HG03342 (cell line): Measurements from ENCODE around the gene CYP2J2.
"Not testable (repeated sequence)": the region's sequence is repeated elsewhere in the genome, so short reads cannot be mapped to it uniquely, and the experiment has no call there.

Experiments used
- ATAC-seq: cut with Tn5 transposase; IDR thresholded peaks from one replicate; pipeline ENCODE4 v1.9.1; 2021; ENCODE audit warnings: mild to moderate bottlenecking, moderate library complexity; ENCODE audit not compliant: unreplicated experiment

CYP2J2 gene

GRCh38 chr1:59926381-59927123 is at the start of gene CYP2J2:
Gene CYP2J2, minus strand, starts transcription at chr1:59926773. Its CDS starts 27 bp downstream, at chr1:59926746.
- peak; percentile 70 for ATAC-seq

GRCh38 chr1:59973719-59974118 is 47.1 kb upstream of the CYP2J2 start:
- no peak for ATAC-seq

- no peak for ATAC-seq
These were observed 45.8 kb upstream of the CYP2J2 start for GRCh38 chr1:59972216-59972927.

GRCh38 chr1:59971464-59971911 is 44.9 kb upstream of the CYP2J2 start:
- peak; percentile 70 for ATAC-seq

GRCh38 chr1:59969542-59970175 is 43.1 kb upstream of the CYP2J2 start:
- not testable (repeated sequence) for ATAC-seq

- not testable (repeated sequence) for ATAC-seq
These were observed 42.2 kb upstream of the CYP2J2 start for GRCh38 chr1:59968746-59969145.

GRCh38 chr1:59967780-59968179 is 41.2 kb upstream of the CYP2J2 start:
- no peak for ATAC-seq

GRCh38 chr1:59967141-59967697 is 40.6 kb upstream of the CYP2J2 start:
- no peak for ATAC-seq

GRCh38 chr1:59952065-59952464 is 25.5 kb upstream of the CYP2J2 start:
- no peak for ATAC-seq

- no peak for ATAC-seq
These were observed 23.1 kb upstream of the CYP2J2 start for GRCh38 chr1:59949648-59950047.

GRCh38 chr1:59948990-59949389 is 22.4 kb upstream of the CYP2J2 start:
- no peak for ATAC-seq

- peak; percentile 95 for ATAC-seq
These were observed 20.7 kb upstream of the CYP2J2 start for GRCh38 chr1:59947047-59947938.

GRCh38 chr1:59945790-59946189 is 19.2 kb upstream of the CYP2J2 start:
- no peak for ATAC-seq

GRCh38 chr1:59939393-59939792 is 12.8 kb upstream of the CYP2J2 start:
- ATAC-seq = no peak

GRCh38 chr1:59937636-59938210 is 11.2 kb upstream of the CYP2J2 start:
- no peak for ATAC-seq

- no peak for ATAC-seq
These were observed 9.8 kb upstream of the CYP2J2 start for GRCh38 chr1:59936358-59936821.

GRCh38 chr1:59928996-59929395 is 2.4 kb upstream of the CYP2J2 start:
- no peak for ATAC-seq

- ATAC-seq = no peak
These were observed 640 bp upstream of the CYP2J2 start for GRCh38 chr1:59927213-59927612.

- no peak for ATAC-seq
These were observed 1.9 kb downstream of the CYP2J2 start for GRCh38 chr1:59924653-59925052.
